GM19463 (cell line): Measurements from ENCODE around the gene E4F1.
A peak's percentile ranks its signal among the peaks of the same experiment; 100 is the strongest.
"Not testable (repeated sequence)": the region's sequence is repeated elsewhere in the genome, so short reads cannot be mapped to it uniquely, and the experiment has no call there.

ENCODE experiments used
- ATAC-seq: cut with Tn5 transposase; IDR thresholded peaks from one replicate; pipeline ENCODE4 v1.9.1; 2021; ENCODE audit warnings: mild to moderate bottlenecking, moderate library complexity; ENCODE audit not compliant: unreplicated experiment

Gene E4F1

GRCh38 chr16:2240331-2240730, 16.9 kb downstream of the E4F1 start:
- ATAC-seq, result not testable (repeated sequence)

- no peak for ATAC-seq
Measured at GRCh38 chr16:2242598-2242997, 19.2 kb downstream of the E4F1 start.

GRCh38 chr16:2243031-2243528, 19.7 kb downstream of the E4F1 start:
- no peak for ATAC-seq

- no peak for ATAC-seq
Measured at GRCh38 chr16:2243781-2244180, 20.4 kb downstream of the E4F1 start.

GRCh38 chr16:2244301-2244700, 20.9 kb downstream of the E4F1 start:
- ATAC-seq, result no peak

- ATAC-seq, result no peak
Measured at GRCh38 chr16:2244926-2245795, 21.8 kb downstream of the E4F1 start.

GRCh38 chr16:2246301-2246885, 23.0 kb downstream of the E4F1 start:
- ATAC-seq, result no peak

GRCh38 chr16:2250652-2251295, 27.4 kb downstream of the E4F1 start:
- ATAC-seq, result no peak

GRCh38 chr16:2251296-2252111, 28.1 kb downstream of the E4F1 start, which contains the start of gene ECI1:
Gene ECI1 (minus strand): TSS chr16:2251587. CDS start chr16:2251566, 21 bp downstream.
- peak; percentile 87 for ATAC-seq

- no peak for ATAC-seq
Measured at GRCh38 chr16:2252806-2253148, 29.4 kb downstream of the E4F1 start.

- ATAC-seq, result no peak
Measured at GRCh38 chr16:2253293-2253692, 29.9 kb downstream of the E4F1 start.

GRCh38 chr16:2256531-2257140, 33.2 kb downstream of the E4F1 start:
- ATAC-seq, result no peak

GRCh38 chr16:2257726-2258125, 34.3 kb downstream of the E4F1 start:
- no peak for ATAC-seq

GRCh38 chr16:2258530-2258929, 35.1 kb downstream of the E4F1 start:
- not testable (repeated sequence) for ATAC-seq

- no peak for ATAC-seq
Measured at GRCh38 chr16:2260250-2260649, 36.9 kb downstream of the E4F1 start.

- ATAC-seq, result not testable (repeated sequence)
Measured at GRCh38 chr16:2263026-2263425, 39.6 kb downstream of the E4F1 start.

GRCh38 chr16:2266887-2267286, 43.5 kb downstream of the E4F1 start:
- ATAC-seq, result not testable (repeated sequence)

- peak; percentile 60 for ATAC-seq
Measured at GRCh38 chr16:2267505-2267912, 44.1 kb downstream of the E4F1 start.

- peak; percentile 75 for ATAC-seq
Measured at GRCh38 chr16:2267913-2268666, 44.7 kb downstream of the E4F1 start, which contains the start of gene RNPS1. Gene RNPS1 (minus strand): TSS chr16:2268126. CDS start chr16:2264643, 3,483 bp downstream.

GRCh38 chr16:2270070-2270462, 46.7 kb downstream of the E4F1 start:
- ATAC-seq, result no peak
